ENCODE measurements around the gene UBE3B.

Gene UBE3B

DNA sequence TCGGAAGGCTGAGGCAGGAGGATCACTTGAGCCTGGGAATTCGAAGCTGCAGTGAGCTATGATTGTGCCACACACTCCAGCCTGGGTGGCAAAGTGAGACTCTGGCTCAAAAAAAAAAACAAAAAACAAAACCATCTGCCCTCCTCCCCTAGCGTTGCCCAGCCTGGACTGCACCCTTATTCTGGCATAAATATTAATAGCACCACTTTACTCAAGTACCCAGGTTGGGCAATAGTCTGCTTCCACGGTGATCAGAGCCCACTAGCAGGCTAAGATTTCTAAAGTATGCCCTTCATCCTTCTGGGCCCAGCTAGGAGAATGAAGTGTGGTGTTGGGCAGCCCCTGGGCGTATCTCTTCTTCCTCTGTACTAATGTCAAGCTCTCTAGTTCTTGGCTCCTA is 33.6 kb upstream of the UBE3B start:
- Mint-ChIP-seq H3K4me3 (no peak overlapping the region), H3K36me3 (peaks cover 2% of the 10 kb centered on the region), H3K27ac (no peak overlapping the region), H3K27me3 (no peaks in the 10 kb centered on the region), H3K9me3 (ENCODE audit: low read depth) (no peaks in the 10 kb centered on the region), H3K4me1 (ENCODE audit: low read depth) (no peaks in the 10 kb centered on the region)

DNA sequence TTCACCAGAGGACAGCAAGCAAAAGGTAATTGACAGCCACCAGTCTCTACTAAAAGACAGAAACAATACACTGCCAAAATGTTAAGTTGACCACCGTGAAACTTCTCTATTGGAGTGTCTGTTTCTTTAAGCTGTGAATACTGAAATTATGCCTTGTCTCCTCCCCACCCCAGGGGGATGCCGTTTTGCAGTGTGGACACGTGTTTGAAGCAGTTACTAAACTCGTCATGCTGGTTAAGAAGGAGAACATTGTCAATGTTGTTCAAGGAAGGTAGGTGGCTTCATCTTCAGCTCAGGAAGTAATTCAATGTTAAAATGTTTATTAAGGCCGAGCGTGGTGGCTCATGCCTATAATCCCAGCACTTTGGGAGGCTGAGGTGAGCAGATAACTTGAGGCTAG is 33.2 kb upstream of the UBE3B start:
- Mint-ChIP-seq H3K27ac (no peak overlapping the region), H3K9me3 (ENCODE audit: low read depth) (no peaks in the 10 kb centered on the region), H3K27me3 (no peaks in the 10 kb centered on the region), H3K4me3 (no peak overlapping the region), H3K4me1 (ENCODE audit: low read depth) (no peaks in the 10 kb centered on the region), H3K36me3 (peaks cover 2% of the 10 kb centered on the region)

DNA sequence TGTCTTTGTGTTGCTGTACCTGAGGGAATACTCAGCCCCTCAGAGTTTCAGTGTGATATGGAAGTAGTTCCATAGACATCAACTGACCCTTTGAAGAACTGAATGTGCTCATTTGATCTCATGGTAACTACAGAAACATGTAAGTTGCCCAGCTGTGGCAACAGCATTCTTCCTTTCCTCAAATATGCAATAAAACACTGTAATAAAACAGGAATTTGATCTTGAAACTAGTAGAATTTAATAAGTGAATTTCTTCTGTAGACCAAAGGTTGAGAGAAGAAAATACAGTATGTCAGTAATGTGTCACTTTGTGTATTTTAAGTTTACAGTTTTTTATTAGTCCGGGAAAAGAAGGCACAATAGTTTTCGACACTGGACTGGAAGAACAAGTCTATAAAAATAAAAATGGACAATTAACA is 32.2 kb upstream of the UBE3B start:
- Mint-ChIP-seq H3K4me3 (no peak overlapping the region), H3K36me3 (peaks cover 2% of the 10 kb centered on the region)

DNA sequence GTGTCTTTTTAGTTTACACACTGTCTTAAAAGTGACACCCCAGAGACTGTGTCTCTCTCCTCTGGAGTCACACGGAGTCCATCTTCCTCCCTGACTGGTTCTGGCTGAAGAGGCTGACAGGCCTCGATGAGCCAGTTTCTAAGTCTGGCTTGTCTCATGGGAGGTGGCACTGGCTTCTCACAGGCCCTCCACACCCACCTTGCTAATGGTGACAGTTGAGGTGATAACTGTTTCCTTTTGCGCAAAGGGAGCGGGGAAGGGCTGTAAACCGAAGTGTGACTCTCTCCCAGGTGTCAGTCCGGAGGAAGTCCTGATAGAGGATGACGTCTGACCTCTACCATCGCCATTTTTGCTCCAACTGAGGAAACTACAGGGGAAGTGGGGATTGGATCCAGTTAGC is 30.6 kb upstream of the UBE3B start:
- Mint-ChIP-seq H3K27me3 (no peaks in the 10 kb centered on the region), H3K4me1 (ENCODE audit: low read depth) (no peaks in the 10 kb centered on the region), H3K27ac (no peak overlapping the region), H3K4me3 (no peak overlapping the region), H3K36me3 (peaks cover under 1% of the 10 kb centered on the region), H3K9me3 (ENCODE audit: low read depth) (no peaks in the 10 kb centered on the region)

More for the DNA sequence above, 32.2 kb upstream of the UBE3B start:
- Mint-ChIP-seq H3K27ac (no peak overlapping the region), H3K9me3 (ENCODE audit: low read depth) (no peaks in the 10 kb centered on the region), H3K27me3 (no peaks in the 10 kb centered on the region), H3K4me1 (ENCODE audit: low read depth) (no peaks in the 10 kb centered on the region)

DNA sequence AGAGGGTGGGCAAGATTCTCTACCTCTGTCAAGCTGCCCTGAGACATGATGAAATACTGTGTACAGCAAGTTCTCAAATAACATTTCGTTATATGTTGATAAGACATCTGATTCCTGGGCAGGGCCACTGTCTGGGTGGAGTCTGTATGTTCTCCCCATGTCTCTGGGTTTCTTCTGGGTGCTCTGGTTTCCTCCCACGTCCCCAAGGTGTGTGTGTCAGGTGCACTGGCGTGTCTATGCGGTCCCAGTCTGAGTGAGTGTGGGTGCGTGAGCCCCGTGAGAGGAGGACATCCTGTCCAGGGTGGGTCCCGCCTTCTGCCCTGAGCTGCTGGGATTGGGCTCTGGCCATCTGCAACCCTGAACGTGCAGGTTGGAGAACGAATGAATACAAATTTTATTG is 30.0 kb upstream of the UBE3B start:
- Mint-ChIP-seq H3K4me1 (ENCODE audit: low read depth) (no peaks in the 10 kb centered on the region), H3K27ac (no peak overlapping the region), H3K9me3 (ENCODE audit: low read depth) (no peaks in the 10 kb centered on the region), H3K36me3 (peaks cover 2% of the 10 kb centered on the region), H3K4me3 (no peak overlapping the region), H3K27me3 (no peaks in the 10 kb centered on the region)

DNA sequence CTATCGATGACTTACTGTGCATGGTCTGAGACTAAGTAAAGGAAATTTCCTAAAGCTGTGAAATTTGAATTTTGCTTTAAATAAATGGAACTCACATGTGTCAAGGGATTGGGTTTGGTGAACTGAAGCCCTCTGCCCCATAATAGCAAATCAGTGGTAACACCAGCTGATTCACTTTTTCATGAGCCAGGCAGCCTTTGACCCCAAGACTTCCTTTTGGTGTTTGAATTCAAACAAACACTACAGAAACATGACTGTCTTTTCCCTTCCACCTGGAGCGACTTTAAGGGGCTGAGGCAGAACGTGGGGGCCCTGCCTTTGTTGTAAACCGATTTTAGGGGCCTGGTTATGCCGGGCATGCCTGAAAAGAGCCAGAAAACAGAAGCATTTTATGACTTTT is 29.2 kb upstream of the UBE3B start:
- H3K27me3 Mint-ChIP-seq, result no peaks in the 10 kb centered on the region
- H3K4me1 Mint-ChIP-seq (ENCODE audit: low read depth), result no peaks in the 10 kb centered on the region
- no peaks in the 10 kb centered on the region for H3K9me3 Mint-ChIP-seq (ENCODE audit: low read depth)
- H3K27ac Mint-ChIP-seq, result no peak overlapping the region
- H3K36me3 Mint-ChIP-seq, result peaks cover 2% of the 10 kb centered on the region
- H3K4me3 Mint-ChIP-seq, result no peak overlapping the region

DNA sequence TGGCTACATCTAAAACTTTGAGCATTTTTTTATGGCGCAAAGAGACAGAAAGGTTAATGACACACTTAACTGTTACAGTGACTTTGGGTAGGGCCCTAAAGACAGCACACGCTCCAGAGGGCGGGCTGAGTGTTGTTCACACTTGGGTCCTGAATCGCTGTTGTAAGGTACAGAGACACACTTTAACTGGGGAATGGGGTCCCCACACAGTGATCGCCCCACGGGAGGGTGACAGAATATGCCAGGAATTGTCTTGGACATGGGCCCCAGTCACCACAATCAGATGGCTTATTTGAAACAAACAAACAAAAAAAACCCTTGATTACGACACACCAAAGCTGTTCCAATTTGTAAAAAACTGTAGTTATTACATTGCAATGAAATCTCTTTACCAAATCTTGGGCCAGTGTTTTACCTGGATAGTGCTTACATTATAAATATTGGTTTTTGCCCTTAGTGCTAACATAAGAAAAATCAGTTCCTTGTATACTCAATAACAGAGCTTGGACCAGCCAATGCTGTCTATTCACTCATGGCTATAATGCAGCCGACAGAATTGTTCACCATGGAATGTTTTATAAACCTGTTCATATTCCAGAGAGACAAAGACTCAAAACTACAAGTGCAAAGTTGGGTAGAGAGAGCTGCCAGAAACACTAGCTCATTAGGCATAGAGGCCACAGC is 28.6 kb upstream of the UBE3B start:
- Mint-ChIP-seq H3K9me3 (ENCODE audit: low read depth) (no peaks in the 10 kb centered on the region), H3K4me1 (ENCODE audit: low read depth) (no peaks in the 10 kb centered on the region), H3K27ac (no peak overlapping the region), H3K36me3 (peaks cover 2% of the 10 kb centered on the region), H3K27me3 (no peaks in the 10 kb centered on the region), H3K4me3 (no peak overlapping the region)

DNA sequence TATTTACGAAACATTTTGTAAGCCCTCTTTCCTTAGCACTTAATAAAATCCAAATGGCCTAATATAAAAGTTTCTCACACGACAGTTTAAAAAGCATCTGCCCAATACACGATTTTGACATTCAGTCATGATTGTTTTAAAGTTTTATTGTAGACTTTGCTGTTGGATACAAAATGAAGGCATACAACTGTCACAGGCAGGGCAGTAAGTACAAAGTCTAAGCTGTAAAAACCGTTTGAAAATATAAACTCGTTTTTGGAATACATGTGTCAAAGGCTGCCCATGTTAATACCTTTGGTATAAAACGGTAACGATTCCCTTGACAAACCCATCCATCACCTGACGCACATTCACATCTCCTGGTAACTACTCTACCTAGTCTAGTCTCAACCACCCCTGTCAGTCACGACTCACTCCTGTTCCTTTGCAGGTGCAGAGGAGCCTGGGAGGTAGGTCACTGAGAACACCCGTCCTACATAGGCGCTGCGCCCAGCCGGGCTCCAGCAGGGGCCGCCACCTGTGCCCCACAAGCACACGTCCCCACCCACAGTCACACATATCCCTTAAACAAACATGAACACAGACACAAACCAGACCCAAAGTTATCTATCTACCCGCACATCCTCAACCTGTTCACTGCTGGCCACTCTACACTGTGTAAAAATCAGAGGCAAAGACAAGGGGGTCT is 27.4 kb upstream of the UBE3B start:
- no peaks in the 10 kb centered on the region for H3K27me3 Mint-ChIP-seq
- H3K36me3 Mint-ChIP-seq, result peaks cover 6% of the 10 kb centered on the region
- H3K27ac Mint-ChIP-seq, result no peak overlapping the region
- no peaks in the 10 kb centered on the region for H3K9me3 Mint-ChIP-seq (ENCODE audit: low read depth)
- no peaks in the 10 kb centered on the region for H3K4me1 Mint-ChIP-seq (ENCODE audit: low read depth)
- H3K4me3 Mint-ChIP-seq, result no peak overlapping the region

DNA sequence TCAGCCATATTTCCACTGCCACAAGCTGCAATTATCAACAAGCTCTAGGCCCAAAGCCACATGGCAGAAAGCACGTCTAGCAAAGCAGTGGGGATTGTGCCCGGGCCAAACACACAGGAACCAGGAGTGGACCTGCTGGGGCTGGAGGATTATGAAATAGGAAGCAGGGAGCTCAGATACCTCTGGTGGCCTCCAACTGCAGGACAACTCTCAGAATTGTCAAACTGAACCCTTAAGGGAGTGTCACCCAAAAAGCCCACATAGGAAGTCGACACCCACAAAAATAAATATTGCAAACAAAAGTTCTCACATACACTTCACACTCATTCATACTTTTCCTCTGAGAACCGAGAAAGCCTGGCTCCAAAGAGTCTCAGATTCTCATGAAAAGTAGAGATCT is 26.5 kb upstream of the UBE3B start:
- Mint-ChIP-seq H3K27ac (no peak overlapping the region), H3K4me1 (ENCODE audit: low read depth) (no peaks in the 10 kb centered on the region), H3K27me3 (no peaks in the 10 kb centered on the region), H3K4me3 (no peak overlapping the region), H3K36me3 (peaks cover 6% of the 10 kb centered on the region), H3K9me3 (ENCODE audit: low read depth) (no peaks in the 10 kb centered on the region)

DNA sequence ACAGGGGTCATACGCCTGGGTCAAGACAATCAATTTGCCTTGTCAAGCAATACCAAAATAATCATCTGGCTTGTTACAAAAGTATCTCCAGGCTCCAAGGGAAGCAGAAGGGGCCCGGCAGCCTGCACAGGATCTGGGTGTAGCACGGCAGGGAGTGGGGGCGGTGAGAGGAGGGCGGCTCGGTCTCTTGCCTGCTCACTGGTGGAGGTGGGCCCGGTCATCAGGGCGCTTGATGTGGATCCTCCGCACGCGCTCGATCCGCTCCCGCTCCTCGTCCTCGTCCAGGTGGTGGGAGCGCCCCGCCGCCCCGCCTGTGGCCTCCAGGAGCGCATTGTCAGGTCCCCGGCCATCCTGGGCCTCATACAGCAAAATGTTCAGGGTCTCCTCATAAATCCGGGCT is 26.0 kb upstream of the UBE3B start:
- H3K4me3 Mint-ChIP-seq, result no peak overlapping the region
- no peaks in the 10 kb centered on the region for H3K9me3 Mint-ChIP-seq (ENCODE audit: low read depth)
- no peak overlapping the region for H3K27ac Mint-ChIP-seq
- H3K4me1 Mint-ChIP-seq (ENCODE audit: low read depth), result no peaks in the 10 kb centered on the region
- H3K27me3 Mint-ChIP-seq, result no peaks in the 10 kb centered on the region
- H3K36me3 Mint-ChIP-seq, result peaks cover 6% of the 10 kb centered on the region

DNA sequence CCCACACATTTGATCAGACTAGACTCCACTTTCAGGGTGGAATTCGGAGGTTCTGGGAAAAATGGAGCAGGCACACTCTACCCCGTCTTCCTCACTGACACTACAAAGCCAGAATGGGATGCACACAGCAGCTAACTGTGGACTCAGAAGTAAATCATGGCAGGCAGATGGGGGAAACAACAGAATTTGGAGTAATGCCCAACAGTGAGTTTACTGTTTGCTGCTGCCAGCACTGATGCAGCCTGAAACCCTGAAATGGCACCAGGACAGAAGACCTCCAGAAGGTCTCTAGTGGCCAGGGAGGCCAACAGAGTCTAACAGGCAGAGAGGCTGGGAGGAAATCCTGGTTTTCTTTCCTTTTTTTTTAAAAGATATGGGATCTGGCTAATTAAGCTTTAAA is 24.9 kb upstream of the UBE3B start:
- Mint-ChIP-seq H3K27me3 (no peaks in the 10 kb centered on the region), H3K4me3 (no peak overlapping the region), H3K27ac (no peak overlapping the region), H3K9me3 (ENCODE audit: low read depth) (no peaks in the 10 kb centered on the region), H3K4me1 (ENCODE audit: low read depth) (no peaks in the 10 kb centered on the region), H3K36me3 (peaks cover 13% of the 10 kb centered on the region)

DNA sequence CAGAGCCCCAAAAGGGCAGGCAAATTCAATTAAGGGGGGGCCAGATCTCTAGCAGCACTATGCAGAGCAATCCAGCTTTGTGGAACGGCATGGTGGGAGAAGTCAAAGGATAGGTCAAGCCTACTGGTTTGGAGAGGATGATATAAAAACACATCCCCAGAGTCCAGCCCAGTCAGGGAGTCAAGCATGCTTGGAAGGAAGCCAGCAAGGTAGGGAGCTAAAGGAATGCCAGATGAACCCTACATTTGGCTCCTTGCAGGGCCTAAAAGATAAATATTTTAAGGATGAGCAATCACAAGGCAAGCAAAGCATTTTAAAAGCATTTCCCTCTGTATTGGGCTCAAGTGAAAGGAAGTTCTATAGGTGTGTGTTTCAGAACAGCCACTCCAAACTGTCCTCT is 21.7 kb upstream of the UBE3B start:
- peaks cover 7% of the 10 kb centered on the region for H3K4me1 Mint-ChIP-seq (ENCODE audit: low read depth)
- peaks cover 14% of the 10 kb centered on the region for H3K36me3 Mint-ChIP-seq
- no peaks in the 10 kb centered on the region for H3K9me3 Mint-ChIP-seq (ENCODE audit: low read depth)
- no peak overlapping the region for H3K27ac Mint-ChIP-seq
- H3K27me3 Mint-ChIP-seq, result no peaks in the 10 kb centered on the region
- H3K4me3 Mint-ChIP-seq, result no peak overlapping the region

DNA sequence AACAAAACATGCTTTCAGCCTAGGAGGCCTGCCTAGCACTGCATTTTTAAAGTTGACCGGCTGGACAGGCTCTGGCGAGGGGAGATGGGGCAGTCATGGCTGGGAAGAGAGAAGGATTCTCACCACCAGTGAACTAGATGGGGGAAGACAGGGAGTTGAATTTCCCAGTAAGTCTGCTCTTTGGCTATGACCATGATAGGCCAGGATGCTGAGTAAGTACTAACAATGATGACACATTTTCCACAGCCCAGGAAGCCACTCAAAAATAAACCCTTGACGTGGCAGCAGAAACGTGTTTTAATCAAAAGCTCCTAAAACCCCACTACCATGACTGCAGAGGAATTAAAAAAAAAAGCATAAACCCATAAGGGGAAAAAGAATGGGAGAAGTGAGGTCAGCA is 19.3 kb upstream of the UBE3B start:
- Mint-ChIP-seq H3K36me3 (peaks cover 12% of the 10 kb centered on the region), H3K27ac (no peak overlapping the region)

DNA sequence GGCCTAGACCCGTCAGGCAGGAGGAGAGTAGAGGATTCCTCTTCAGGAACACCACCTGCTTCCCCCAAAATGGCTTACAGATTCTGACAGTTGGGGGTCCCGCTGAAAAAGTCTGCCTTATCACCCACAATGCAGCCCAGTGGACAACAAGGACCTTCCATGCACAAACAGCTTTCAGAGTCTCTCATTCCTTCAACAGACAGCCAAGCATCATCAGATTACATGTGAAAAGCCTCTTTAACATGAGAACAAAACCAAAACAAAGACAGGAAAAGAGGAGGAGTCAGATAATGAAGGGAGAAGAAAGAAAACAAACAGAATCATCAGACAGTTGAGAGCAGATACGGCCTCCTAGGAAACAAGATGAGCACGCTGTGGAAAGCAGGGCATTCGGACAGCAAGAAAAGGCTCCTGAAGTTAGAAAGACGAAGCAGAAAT is 18.6 kb upstream of the UBE3B start:
- peaks cover 12% of the 10 kb centered on the region for H3K36me3 Mint-ChIP-seq
- H3K4me3 Mint-ChIP-seq, result no peak overlapping the region
- H3K27ac Mint-ChIP-seq, result no peak overlapping the region
- peaks cover 25% of the 10 kb centered on the region for H3K4me1 Mint-ChIP-seq (ENCODE audit: low read depth)
- H3K27me3 Mint-ChIP-seq, result no peaks in the 10 kb centered on the region
- no peaks in the 10 kb centered on the region for H3K9me3 Mint-ChIP-seq (ENCODE audit: low read depth)

More for the DNA sequence above, 19.3 kb upstream of the UBE3B start:
- H3K9me3 Mint-ChIP-seq (ENCODE audit: low read depth), result no peaks in the 10 kb centered on the region
- H3K4me1 Mint-ChIP-seq (ENCODE audit: low read depth), result peaks cover 18% of the 10 kb centered on the region
- H3K4me3 Mint-ChIP-seq, result no peak overlapping the region
- H3K27me3 Mint-ChIP-seq, result no peaks in the 10 kb centered on the region

DNA sequence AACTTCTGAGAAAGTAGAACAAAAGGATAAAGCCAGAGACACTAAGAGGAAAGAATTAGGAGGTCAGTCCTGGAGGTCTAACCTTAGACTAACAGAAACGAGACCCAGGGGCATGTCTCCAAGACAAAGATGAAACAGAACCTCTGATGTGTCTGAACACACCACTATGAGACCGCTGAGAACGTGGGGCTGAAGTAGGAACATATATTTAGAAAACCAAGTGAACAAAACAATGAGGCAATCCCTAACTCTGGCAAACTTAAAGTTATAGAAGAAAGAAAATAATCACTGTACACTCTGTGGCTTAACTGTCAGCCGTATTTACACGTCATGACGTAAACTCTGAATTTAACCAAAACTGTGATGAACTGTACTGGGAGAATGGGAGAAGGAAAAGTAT is 18.2 kb upstream of the UBE3B start:
- Mint-ChIP-seq H3K27me3 (no peaks in the 10 kb centered on the region), H3K4me3 (no peak overlapping the region), H3K9me3 (ENCODE audit: low read depth) (no peaks in the 10 kb centered on the region), H3K27ac (no peak overlapping the region), H3K4me1 (ENCODE audit: low read depth) (peaks cover 30% of the 10 kb centered on the region), H3K36me3 (peaks cover 8% of the 10 kb centered on the region)

DNA sequence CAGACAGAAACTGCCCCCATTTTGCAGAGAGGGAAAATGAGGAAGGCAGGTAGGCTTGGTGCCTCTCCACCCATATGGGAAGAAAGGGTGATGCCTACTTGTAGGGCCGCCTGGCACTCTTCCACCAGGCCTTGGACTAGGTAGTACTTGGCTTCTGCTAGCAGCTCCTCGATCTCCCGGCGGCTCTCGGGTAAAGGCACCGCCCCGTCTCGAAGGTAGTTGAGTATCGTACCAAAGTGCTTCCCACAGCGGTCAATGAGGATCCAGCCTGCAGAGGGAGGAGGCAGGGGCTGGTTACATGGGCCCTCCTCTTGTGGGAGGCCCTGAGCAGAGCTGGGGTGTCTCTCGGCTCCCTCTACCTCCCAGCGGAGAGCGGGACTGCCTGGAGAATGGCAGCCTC is 16.9 kb upstream of the UBE3B start:
- peaks cover 41% of the 10 kb centered on the region for H3K4me1 Mint-ChIP-seq (ENCODE audit: low read depth)
- no peaks in the 10 kb centered on the region for H3K27me3 Mint-ChIP-seq
- no peaks in the 10 kb centered on the region for H3K9me3 Mint-ChIP-seq (ENCODE audit: low read depth)
- H3K27ac Mint-ChIP-seq, result no peak overlapping the region
- peaks cover 8% of the 10 kb centered on the region for H3K36me3 Mint-ChIP-seq
- H3K4me3 Mint-ChIP-seq, result no peak overlapping the region
